HepG2 (cell line): Measurements from ENCODE around the gene ITPRIP. TPM values are rescaled to one million over a fixed set of nuclear protein-coding genes. Genes with fewer than 3 reads are reported as not detected.

ENCODE experiments used
- DMTF1 ChIP-seq: sonication (generic); formaldehyde crosslinking; IDR thresholded peaks from 2 replicates; pipeline ENCODE4 v1.4.0; 2020; ENCODE audit warnings: mild to moderate bottlenecking, missing genetic modification reagents
- DPF2 ChIP-seq: sonication (generic); formaldehyde crosslinking; IDR thresholded peaks from 2 replicates; pipeline ENCODE4 v1.4.0; 2020; ENCODE audit warnings: mild to moderate bottlenecking, low read depth, missing genetic modification reagents, borderline replicate concordance
- FOXP1 ChIP-seq, 2 experiments: fragments of 450-650 bp in 1 of 2; IDR thresholded peaks; 2 replicates each; pipeline ENCODE4 v1.6.1; 2017 to 2018; ENCODE audit warnings: antibody characterized with exemption in 1 of 2
- GATA4 ChIP-seq: sonication (generic); IDR thresholded peaks from 2 replicates; pipeline ENCODE4 v1.6.1; 2016; ENCODE audit warnings: antibody characterized with exemption, low read depth, borderline replicate concordance
- GPN1 ChIP-seq: sonication (generic); formaldehyde crosslinking; IDR thresholded peaks from 2 replicates; pipeline ENCODE4 v1.5.1; 2020; ENCODE audit warnings: missing genetic modification reagents, borderline replicate concordance
- IRF2 ChIP-seq: IDR thresholded peaks from 2 replicates; pipeline ENCODE4 v1.6.1; 2018; ENCODE audit warnings: missing genetic modification reagents, missing compliant biosample characterization
- JUNB ChIP-seq: sonication (generic); formaldehyde crosslinking; IDR thresholded peaks from 2 replicates; pipeline ENCODE4 v1.8.0; 2022; ENCODE audit warnings: missing genetic modification reagents, mild to moderate bottlenecking, borderline replicate concordance
- KDM2A ChIP-seq: sonication (generic); formaldehyde crosslinking; IDR thresholded peaks from 2 replicates; pipeline ENCODE4 v1.4.0; 2020; ENCODE audit warnings: low read depth, missing genetic modification reagents, borderline replicate concordance
- MIXL1 ChIP-seq: IDR thresholded peaks from 2 replicates; pipeline ENCODE4 v1.6.1; 2016
- MNT ChIP-seq: fragments of 450-650 bp; IDR thresholded peaks from 2 replicates; pipeline ENCODE4 v1.6.1; 2016
- MYPOP ChIP-seq: sonication (generic); formaldehyde crosslinking; IDR thresholded peaks from 2 replicates; pipeline ENCODE4 v1.8.1; 2023; ENCODE audit warnings: mild to moderate bottlenecking, moderate library complexity, missing genetic modification reagents
- NBN ChIP-seq: fragments of 450-650 bp; conservative IDR thresholded peaks from 2 replicates; pipeline ENCODE4 v1.6.1; 2017
- NCOA1 ChIP-seq: sonication (generic); formaldehyde crosslinking; IDR thresholded peaks from 2 replicates; pipeline ENCODE4 v1.9.0; 2021; ENCODE audit warnings: missing genetic modification reagents
- NR2F1 ChIP-seq, 2 experiments: fragments of 450-650 bp in 1 of 2; formaldehyde crosslinking in 1 of 2; IDR thresholded peaks; 2 replicates each; pipeline versions ENCODE4 v1.5.0 to v1.6.1; 2016 to 2020; ENCODE audit warnings: mild to moderate bottlenecking in 1 of 2, missing compliant biosample characterization in 1 of 2, missing genetic modification reagents in 1 of 2, moderate library complexity in 1 of 2
- PATZ1 ChIP-seq: sonication (generic); formaldehyde crosslinking; IDR thresholded peaks from 2 replicates; pipeline ENCODE4 v1.4.0; 2020; ENCODE audit warnings: missing genetic modification reagents
- PHF20 ChIP-seq: sonication (generic); formaldehyde crosslinking; IDR thresholded peaks from 2 replicates; pipeline ENCODE4 v1.5.0; 2020; ENCODE audit warnings: mild to moderate bottlenecking, missing genetic modification reagents
- TBP ChIP-seq: sonication (generic); formaldehyde crosslinking; IDR thresholded peaks from 2 replicates; pipeline ENCODE4 v1.5.0; 2020; ENCODE audit warnings: missing genetic modification reagents
- TCF12 ChIP-seq, 2 experiments: fragments of 450-650 bp in 1 of 2; sonication (generic) in 1 of 2; formaldehyde crosslinking in 1 of 2; IDR thresholded peaks; 2 replicates each; pipeline versions ENCODE4 v1.6.1 to v1.8.0; 2017 to 2022; ENCODE audit warnings: antibody characterized with exemption in 1 of 2, mild to moderate bottlenecking in 1 of 2, missing genetic modification reagents in 1 of 2, moderate library complexity in 1 of 2
- ZBTB7A ChIP-seq: sonication (generic); formaldehyde crosslinking; IDR thresholded peaks from 2 replicates; pipeline ENCODE4 v1.8.0; 2022; ENCODE audit warnings: mild to moderate bottlenecking, missing genetic modification reagents
- ZFP1 ChIP-seq: IDR thresholded peaks from 2 replicates; pipeline ENCODE4 v1.6.1; 2016
- ZFP82 ChIP-seq: sonication (generic); formaldehyde crosslinking; IDR thresholded peaks from 2 replicates; pipeline ENCODE4 v1.5.1; 2020; ENCODE audit warnings: mild to moderate bottlenecking, missing genetic modification reagents, borderline replicate concordance
- ZNF326 ChIP-seq: sonication (generic); formaldehyde crosslinking; IDR thresholded peaks from 2 replicates; pipeline ENCODE4 v1.4.0; 2020; ENCODE audit warnings: missing genetic modification reagents, borderline replicate concordance
- ZNF564 ChIP-seq: sonication (generic); formaldehyde crosslinking; IDR thresholded peaks from 2 replicates; pipeline ENCODE4 v1.8.1; 2023; ENCODE audit warnings: mild to moderate bottlenecking, missing genetic modification reagents
- polyA plus RNA-seq, 8 experiments: library from polyadenylated mRNA; depleted of rRNA in 3 of 8; stranded (reverse) in 7 of 8; unstranded in 1 of 8; fragments of >200 nt; fragmentation: Illumina TruSeq in 4 of 8; extraction: Trizol in 4 of 8; gene quantifications; 2 replicates each; pipeline versions ENCODE4 v1.2.1 to v1.2.3, GENCODE V29; 2011 to 2016; ENCODE audit warnings: low read depth in 4 of 8, missing spikeins in 1 of 8, mixed read lengths in 1 of 8; ENCODE audit not compliant: insufficient read depth in 1 of 8
- total RNA-seq, 5 experiments: library from RNA; depleted of rRNA; stranded (reverse); fragments of >200 nt; fragmentation: Illumina TruSeq; extraction: Trizol; gene quantifications; 2 replicates each; pipeline ENCODE4 v1.2.3, GENCODE V29; 2016; ENCODE audit warnings: low read depth in 1 of 5

The ITPRIP gene
- total and polyA plus RNA-seq, 2 of the 13 experiments (the other 11 are each of a cell fraction or from before 2014, with no cell fraction given): 1.00 to 2.8 TPM

GRCh38 chr10:104288355-104288754, 49.9 kb downstream of the ITPRIP start (continued):
- no peak for TF ChIP-seq DMTF1
- no peak for TF ChIP-seq MYPOP
- TF ChIP-seq PATZ1 (CRISPR knock-in tag): peak; percentile 51; the same call in 1 of the 2 replicates
- no peak for TF ChIP-seq PHF20 (CRISPR knock-in tag)
- TF ChIP-seq DPF2 (CRISPR knock-in tag): peak; percentile 96
- no peak for TF ChIP-seq NBN
- no peak for TF ChIP-seq TBP (CRISPR knock-in tag)
- TF ChIP-seq FOXP1 (IDR thresholded peaks at IDR 0.05): 0 out of 2 replicates have a peak, but pooled peaks have one; percentile 71
- TF ChIP-seq FOXP1 (CRISPR knock-in tag; IDR thresholded peaks at IDR 0.05): peak; percentile 94
- TF ChIP-seq GPN1 (CRISPR knock-in tag): no peak
- peak; percentile 78 for TF ChIP-seq IRF2 (CRISPR knock-in tag)
- no peak for TF ChIP-seq ZFP82
- TF ChIP-seq NR2F1 (CRISPR knock-in tag; IDR thresholded peaks at IDR 0.05): no peak
- no peak for TF ChIP-seq ZNF564 (CRISPR knock-in tag)
- TF ChIP-seq KDM2A (CRISPR knock-in tag): no peak
- TF ChIP-seq NCOA1 (CRISPR knock-in tag): no peak; the same call in 1 of the 2 replicates
- TF ChIP-seq MNT: no peak
- no peak for TF ChIP-seq TCF12 (IDR thresholded peaks at IDR 0.05)
- 0 out of 2 replicates have a peak, but pooled peaks have one; percentile 54 for TF ChIP-seq TCF12 (CRISPR knock-in tag; IDR thresholded peaks at IDR 0.05)
- TF ChIP-seq ZNF326: no peak
- no peak for TF ChIP-seq ZBTB7A (CRISPR knock-in tag)
- TF ChIP-seq JUNB (CRISPR knock-in tag): no peak
- peak; percentile 94; the same call in 1 of the 2 replicates for TF ChIP-seq GATA4
- TF ChIP-seq ZFP1 (CRISPR knock-in tag): 0 out of 2 replicates have a peak, but pooled peaks have one; percentile 37
- peak; percentile 89 for TF ChIP-seq MIXL1 (CRISPR knock-in tag)
